ENCODE data around the gene ABAT.
"Not testable (repeated sequence)": the region's sequence is repeated elsewhere in the genome, so short reads cannot be mapped to it uniquely, and the experiment has no call there.

The ABAT gene

DNA sequence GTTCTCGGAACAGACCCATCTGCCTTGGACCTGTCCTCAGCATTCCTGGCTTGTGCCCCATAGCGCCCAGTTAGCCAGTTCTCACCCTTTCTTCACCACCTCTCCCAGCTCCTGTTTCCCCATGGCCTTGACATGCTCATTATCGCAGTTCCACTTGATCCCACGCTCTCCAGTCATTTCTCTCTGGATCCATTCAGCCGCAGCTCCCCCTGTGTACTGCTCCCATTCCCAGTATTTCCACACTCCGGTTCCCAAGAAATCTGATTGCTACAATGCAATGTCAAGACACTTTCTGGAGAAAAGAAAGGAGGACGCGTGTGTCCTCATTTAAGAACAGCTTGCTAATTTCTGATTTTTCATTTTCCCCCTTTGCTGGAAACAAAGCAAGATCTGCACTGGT, 67.7 kb downstream of the ABAT start:
- DNase-seq (ENCODE audit: low read depth) = no peak

DNA sequence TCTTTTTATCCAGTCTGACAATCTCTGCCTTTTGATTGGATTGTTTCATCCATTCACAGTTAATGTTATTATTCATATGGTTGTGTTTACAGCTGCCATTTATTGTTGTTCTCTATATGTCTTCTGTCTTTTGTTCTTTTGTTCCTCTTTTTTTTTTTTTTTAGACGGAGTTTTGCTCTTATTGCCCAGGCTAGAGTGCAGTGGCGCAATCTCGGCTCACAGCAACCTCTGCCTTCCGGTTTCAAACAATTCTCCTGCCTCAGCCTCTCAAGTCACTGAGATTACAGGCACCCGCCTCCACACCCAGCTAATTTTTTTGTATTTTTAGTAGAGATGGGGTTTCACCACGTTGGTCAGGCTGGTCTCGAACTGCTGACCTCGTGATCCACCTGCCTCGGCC, 74.5 kb downstream of the ABAT start:
- not testable (repeated sequence) for DNase-seq (ENCODE audit: low read depth)

DNA sequence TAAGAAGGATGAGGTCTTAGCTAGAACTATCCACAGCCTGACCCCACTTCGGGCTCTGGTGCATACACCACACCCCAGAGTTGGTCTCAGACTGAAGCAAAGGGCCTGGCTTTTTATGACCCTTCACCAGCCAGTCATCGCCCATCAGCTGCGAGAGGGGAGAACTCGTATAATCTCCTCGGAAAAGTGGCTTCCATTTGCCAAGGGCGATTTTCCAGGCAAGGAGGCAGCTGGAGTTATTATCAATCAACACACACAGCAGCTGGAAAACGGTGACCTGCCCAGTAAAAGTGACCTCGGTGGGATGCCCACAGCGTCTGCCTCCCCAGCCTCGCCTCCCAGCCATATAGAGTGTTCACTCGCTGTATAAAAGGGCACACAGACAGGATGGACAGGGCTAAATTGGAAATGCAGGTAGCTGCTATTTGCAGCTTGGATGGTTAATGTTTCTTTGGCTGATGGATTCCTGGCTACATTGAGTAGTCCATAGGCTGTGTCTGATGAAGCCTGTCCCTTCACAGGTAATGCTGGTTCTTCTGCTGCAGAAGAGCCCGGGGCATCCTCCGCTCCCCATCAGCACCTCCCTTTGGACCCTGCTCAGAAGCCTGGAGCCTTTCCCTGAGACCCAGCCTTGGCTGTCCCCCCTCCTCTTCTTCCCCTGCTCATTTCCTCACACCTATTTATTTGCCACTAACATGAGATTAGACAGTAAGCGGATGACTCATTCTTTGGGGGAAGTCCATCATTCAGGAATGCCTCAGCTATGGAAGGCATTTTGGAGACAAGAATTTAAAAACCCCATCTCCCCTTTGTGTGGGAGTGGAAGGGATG, 77.3 kb downstream of the ABAT start:
- DNase-seq (ENCODE audit: low read depth) = peak; percentile 85

DNA sequence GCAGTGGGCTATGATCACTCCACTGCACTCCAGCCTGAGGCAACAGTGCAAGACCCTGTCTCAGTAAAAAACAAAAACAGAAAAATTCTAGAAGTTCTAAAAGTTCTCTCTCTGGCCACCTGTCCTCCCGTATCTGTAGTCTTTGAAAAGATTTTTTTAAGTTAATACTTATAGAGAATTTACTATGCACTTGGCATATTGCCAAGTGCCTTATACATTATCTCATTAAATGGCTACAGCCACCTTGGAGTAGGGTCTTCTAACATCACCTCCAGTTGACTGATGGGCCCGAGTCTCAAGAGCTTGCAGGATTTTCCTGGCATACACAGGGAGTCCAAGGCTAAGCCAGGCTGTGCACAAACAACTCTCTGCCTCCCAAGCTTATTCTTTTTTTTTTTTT, 78.3 kb downstream of the ABAT start:
- DNase-seq (ENCODE audit: low read depth) = no peak

DNA sequence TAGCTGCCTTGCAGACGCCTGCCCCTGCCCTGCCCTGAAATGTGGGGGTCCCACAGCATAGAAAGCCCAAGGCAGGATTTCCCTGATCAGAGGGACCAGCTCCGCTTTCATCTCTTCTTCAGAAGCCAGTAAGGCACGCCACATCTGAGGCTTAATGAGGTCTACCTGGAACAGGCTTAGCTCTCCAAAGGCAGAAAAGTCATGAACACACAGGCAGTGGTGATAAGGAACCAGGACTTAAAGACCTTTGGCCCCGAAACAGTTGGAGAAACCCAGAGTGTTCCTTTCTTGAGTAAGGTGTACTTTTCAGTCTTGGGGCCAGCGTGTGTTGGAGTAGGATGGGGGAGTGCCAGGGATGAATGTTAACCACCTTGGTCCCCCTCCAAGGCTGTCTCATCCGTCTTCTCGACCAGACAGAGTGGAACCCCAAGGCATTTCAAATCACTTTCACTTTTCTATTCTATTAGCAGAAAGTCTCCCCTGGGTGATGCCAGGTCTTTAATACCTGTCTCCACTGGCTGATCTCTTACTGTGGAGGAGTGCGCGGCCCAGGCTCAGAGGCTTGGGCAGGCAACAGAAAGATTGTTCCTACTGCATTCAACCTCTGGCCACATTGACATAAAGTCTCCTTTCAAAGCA, 79.1 kb downstream of the ABAT start:
- no peak for DNase-seq (ENCODE audit: low read depth)

DNA sequence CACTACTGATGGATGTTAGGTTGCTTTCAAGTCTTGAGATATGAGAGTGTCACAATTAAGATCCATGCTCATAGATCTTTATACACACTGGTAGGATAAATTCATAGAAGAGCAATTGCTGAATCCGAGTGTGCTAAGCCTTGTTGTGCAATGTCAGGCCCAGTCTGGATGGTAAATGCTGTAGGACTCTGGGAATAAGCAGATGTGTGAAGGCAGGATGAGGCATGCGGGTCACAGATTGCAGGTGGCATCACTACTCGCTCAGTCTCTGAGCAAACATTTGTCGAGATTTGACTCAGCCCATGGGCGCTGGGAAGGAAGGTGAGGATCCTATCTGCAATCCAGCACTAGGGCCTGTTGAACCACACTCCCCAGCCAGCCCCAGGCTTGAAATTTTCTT, 82.3 kb downstream of the ABAT start:
- DNase-seq (ENCODE audit: low read depth) = no peak

DNA sequence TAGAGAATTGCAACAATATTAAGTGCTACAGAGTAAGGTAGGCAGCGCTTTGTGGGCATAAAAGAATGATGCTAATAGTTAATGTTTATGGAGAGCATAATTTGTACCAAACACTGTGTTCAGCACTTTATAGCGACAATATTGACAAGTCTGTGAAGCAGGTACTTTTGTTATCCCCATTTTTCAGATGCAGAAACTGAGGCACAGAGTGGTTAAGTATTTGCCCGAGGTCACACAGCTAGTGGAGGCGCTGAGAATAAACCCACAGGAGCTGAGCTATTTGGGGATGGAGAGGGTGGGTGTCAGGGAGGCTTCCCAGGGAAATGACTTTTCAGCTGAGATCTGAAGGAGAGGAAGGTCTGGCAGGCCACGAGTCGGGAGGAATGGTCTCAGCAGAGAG, 83.6 kb downstream of the ABAT start:
- DNase-seq (ENCODE audit: low read depth) = no peak

DNA sequence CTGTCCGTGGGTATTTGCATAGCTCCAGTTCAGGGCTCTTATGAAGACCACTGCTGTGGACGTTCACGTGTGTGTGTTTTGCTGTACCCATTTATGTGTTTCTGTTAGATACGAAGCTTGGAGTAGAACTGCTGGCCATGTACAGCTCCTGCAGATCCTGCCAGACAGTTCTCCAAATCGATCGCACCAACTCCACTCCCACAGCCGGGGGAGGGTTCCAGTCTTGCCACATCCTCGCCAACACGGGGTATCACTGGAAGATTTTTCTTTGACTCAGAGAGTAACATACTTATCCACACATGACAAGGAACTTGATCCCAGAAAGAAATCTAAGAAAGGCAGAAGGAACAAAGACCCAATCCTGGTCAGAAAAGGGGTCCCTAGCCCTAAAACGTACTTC, 85.6 kb downstream of the ABAT start:
- DNase-seq (ENCODE audit: low read depth) = no peak

DNA sequence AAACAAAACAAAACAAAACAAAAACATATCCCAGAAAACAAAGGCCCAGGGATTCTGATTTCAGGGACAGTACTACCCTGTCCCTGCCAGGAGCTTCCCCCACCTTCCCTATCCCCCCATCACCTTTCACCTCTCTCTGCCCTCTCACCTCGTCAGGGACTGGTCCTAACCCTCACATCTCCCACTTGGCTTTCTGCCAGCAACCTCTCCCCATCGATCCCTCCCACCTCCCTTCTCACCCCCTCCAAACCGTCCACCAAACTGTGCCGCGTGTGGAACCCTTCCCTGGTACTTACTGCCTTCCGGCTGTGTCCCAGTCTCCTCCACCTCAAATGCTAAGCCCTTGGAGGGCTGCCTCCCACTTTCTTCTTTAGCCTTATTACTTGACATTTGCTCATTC, 86.7 kb downstream of the ABAT start:
- DNase-seq (ENCODE audit: low read depth) = no peak

DNA sequence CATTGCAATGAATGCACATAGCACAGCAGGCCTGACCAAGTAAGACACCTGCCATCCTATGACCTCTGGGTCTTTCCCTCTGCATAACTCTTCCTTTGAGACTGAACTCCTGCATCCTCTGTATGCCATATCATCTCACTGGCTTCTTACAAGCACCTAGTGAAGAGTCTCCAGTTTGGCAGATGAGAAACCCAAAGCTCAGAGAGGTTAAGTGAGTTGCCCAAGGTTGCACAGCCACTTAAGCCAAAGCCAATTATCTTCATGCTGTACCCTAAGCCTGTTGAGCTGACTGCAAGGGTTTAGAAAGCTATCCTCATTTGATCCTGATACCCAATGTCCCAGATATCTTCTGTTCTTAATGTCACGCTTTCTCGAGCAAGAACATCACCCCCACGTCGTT, 87.8 kb downstream of the ABAT start:
- DNase-seq (ENCODE audit: low read depth) = no peak

DNA sequence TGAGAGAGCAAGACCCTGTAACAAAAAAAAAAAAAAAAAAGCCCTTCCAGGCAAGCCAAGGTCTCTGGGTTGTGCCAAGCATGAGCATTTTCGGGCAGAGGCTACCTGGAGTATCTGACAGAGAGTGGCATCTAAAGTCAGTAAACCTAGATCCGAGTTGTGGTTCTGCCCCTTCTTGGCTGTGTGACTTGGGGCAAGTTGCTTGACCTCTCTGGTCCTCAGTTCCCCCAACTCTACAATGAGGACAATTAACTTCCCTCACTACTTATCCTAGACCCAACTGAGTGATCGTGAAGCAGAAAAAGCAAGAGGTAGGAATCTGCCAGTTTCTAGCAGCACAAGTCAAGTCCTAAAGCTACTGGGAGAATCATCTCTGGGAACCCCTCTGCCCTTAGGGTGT, 88.7 kb downstream of the ABAT start:
- no peak for DNase-seq (ENCODE audit: low read depth)

DNA sequence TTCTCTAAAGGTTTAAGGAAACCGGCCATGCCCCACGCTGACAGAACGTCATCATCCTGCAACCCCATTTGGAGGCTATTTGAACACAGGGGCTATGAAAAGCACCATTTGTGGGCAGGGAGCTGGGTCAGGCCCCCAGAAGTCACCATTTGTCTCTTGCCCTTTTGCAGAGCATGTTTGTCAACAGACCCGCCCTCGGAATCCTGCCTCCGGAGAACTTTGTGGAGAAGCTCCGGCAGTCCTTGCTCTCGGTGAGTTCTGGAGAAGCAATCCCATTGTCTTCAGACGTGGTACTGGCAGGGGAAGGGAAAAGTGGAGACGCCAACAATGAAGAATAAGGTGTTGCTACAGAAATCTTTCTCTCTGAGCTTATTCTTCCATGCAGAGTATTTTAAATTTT, 89.5 kb downstream of the ABAT start:
- DNase-seq (ENCODE audit: low read depth) = no peak

DNA sequence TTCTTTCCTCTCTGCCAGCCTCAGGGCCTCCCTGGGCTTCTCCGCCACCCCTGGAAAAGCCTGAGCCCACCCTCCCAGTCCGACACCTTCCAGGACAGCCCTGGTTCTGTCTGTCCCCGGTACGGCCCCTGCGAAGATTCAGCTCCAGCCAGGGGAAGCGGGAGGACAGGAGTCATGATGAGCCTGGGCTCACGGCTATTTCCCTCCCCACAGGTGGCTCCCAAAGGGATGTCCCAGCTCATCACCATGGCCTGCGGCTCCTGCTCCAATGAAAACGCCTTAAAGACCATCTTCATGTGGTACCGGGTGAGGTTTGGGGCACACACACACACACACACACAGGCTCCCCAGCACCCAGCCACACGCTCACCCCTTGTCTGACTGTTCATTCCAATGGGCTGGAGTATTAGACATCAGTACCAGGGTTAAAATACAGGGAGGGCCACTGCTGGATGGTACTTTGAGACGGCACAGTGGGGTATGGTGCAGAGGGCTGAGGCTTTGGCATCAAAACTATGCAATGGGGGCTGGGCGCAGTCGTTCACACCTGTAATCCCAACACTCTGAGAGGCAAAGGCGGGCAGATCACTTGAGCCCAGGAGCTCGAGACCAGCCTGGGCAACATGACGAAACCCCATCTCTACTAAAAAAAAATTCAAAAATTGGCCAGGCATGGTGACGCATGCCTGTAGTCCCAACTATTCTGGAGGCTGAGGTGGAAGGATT, 90.3 kb downstream of the ABAT start:
- no peak for DNase-seq (ENCODE audit: low read depth)

DNA sequence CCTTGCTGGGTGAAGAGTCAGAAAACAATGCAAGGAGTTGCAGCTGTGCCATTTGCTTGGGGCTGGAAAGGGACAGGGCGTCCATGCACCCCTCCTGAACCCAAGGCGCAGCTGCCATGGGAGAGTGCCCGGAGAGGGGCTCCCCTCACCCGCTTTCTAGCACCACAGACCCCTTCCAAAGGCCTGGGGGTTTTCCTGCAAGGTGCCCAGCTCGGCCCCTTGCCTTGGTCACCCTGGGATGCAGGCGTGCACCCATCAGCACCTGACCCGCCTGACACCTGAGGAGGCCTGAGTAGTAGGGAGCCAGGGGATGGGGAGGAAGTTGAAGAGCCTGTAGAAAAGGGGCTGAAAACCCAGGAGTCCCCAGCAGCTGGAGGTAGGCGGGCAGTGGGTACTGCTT, 92.8 kb downstream of the ABAT start:
- no peak for DNase-seq (ENCODE audit: low read depth)

DNA sequence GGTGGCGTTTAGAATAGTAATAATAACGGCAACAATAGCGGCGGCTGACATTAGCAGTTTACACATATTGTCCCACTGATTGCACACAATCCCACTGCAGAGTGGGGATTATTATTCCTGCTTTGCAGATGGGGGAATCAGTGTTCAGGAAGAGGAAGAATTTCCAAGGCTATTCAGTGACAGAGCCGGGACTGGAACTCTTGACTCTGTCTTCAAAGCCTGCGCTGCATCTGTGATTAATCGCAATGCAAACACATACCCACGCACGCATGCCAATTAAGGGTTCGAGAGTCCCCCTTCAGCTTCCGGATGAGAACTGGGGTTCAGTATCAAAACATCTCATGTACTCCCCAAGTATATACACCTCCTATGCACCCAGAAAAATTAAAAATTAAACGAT, 93.9 kb downstream of the ABAT start:
- DNase-seq (ENCODE audit: low read depth) = no peak

DNA sequence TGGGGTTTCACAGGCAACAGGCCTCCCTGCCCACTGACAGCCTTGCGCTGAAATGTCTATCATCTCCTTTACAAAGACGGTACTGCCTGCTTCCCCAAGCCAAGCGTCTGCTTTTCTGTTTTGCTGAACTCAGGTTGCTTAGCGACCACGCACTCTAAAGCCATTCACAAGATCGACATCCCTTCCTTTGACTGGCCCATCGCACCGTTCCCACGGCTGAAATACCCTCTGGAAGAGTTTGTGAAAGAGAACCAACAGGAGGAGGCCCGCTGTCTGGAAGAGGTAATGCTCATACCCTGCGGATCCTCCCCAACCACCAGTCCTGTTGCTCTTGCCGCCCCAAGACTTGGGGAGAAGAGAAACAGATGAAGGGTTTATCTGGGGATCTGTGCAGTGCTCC, 94.3 kb downstream of the ABAT start:
- DNase-seq (ENCODE audit: low read depth) = no peak

DNA sequence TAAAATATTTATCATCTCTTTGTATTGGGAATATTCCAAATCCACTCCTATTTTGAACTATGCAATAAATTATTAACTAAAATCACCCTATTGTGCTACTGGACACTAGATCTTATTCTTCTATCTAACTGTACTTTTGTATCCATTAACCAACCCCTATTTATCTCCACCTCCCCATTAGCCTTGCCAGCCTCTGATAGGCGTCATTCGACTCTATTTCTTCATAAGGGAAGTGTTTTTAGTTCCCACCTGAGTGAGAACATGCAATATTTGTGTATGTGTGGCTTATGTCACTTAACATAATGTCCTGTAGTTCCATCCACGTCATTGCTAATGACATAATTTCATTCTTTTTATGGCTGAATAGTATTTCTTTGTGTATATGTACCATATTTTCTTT, 99.1 kb downstream of the ABAT start:
- DNase-seq (ENCODE audit: low read depth) = no peak

DNA sequence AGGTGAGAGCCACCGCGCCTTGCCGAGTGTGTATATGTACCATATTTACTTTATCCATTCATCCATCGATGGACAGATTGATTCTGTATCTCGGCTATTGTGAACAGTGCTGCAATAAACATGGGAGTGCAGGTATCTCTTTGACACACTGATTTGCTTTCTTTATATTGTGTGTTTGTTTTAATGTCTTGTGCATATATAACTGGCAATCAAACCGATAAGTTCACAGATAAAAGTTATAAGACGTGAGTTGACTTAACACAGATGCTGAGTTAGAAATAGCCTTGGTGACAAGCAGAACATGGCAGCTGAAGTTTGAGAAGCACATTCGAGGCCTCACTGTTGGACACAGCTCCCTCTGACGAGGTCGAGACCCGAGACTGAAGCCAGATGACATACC, 99.8 kb downstream of the ABAT start:
- no peak for DNase-seq (ENCODE audit: low read depth)

DNA sequence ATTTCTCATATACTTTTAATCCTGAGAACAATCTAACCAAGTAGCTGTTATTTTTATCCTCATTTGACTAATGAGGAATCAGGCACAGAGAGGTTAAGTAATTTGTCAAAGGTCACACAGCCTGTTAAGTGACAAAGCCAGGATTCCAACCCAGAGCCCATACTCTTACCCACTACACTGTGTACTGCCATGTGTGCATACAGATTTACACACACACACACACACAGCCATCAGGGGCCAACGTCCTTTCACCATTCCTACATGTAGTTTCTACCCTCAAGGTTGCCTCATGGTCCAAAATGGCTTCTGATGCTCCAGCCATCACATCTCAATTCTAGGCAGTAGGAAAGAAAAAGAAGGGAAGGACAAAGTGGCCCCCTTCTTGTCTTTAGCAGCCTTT, 100.9 kb downstream of the ABAT start:
- DNase-seq (ENCODE audit: low read depth) = no peak

DNA sequence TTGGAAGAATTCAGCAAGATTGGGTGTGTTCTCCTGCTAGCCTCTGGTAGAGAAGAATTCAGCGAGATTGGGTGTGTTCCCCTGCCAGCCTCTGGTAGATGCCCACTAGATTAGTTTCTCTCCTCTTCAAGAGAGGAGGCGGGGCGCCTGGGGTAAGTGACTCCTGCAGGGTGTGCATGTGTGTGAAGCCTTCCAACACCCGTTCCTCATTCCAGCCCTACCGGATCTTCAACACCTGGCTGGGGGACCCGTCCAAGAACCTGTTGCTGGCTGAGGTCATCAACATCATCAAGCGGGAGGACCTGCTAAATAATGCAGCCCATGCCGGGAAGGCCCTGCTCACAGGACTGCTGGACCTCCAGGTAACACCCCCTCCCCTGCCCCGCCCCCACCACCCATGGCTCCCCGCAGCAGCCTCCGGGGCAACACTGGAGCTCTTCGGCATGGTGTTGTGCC, 101.7 kb downstream of the ABAT start:
- DNase-seq (ENCODE audit: low read depth) = no peak

DNA sequence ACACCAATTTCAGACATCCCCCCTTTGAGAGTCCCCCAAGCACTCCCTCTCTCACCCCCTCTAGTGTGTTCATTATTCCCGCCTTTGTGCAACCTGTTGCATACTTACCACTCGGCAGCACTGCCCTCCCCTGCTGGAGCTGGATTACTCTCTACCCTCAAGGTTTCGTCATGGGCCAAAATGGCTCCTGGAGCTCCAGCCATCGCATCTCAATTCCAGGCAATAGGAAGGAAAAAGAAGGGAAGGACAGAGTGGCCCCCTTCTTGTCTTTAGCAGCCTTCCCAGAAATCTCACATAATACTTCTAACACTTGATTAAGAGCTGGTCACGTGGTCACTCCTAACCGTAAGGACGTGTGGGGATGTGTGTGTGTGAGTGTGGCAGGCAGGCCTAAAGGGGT, 102.8 kb downstream of the ABAT start:
- no peak for DNase-seq (ENCODE audit: low read depth)

DNA sequence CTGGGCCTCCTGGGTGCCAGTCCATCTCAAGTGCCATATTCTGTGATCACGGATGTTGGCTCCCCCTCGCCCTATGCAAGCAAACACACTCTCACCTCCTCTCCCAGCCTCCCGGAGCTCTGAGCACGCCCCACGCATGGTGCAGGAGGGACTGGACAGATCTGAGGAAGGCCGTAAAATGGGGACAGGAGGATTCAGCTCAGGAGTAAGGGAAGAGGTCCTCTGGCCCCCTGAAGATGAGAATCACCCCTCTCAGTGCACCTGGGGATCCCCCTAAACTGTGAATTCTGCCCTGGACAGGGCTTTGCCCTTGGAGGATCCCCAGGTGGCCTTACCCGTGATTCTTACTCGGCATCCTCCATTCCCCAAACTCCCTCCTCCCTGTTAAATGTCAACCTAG, 107.4 kb downstream of the ABAT start:
- no peak for DNase-seq (ENCODE audit: low read depth)

DNA sequence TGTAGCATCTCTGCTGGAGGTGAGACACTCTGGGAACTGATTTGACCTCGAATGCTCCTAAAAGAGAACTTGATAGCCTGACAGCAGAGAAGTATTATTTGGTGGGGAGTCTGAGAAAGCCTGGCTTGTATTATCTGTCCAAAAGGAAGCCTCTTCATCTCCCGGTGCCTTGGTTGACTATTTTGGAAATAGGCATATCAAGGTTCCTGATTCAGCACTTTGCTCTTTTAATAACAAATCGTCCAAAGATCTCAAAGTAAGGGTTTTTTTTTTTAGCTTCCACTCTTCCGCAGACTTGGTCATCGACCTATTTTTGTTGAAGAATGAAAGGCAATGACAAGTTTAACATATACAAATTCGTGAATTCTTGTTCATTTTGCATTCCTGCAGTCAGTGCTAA, 108.3 kb downstream of the ABAT start:
- DNase-seq (ENCODE audit: low read depth) = no peak
